Measurements from ENCODE around the gene FAM83E.
"Not testable (repeated sequence)": the region's sequence is repeated elsewhere in the genome, so short reads cannot be mapped to it uniquely, and the experiment has no call there.

FAM83E gene

DNA sequence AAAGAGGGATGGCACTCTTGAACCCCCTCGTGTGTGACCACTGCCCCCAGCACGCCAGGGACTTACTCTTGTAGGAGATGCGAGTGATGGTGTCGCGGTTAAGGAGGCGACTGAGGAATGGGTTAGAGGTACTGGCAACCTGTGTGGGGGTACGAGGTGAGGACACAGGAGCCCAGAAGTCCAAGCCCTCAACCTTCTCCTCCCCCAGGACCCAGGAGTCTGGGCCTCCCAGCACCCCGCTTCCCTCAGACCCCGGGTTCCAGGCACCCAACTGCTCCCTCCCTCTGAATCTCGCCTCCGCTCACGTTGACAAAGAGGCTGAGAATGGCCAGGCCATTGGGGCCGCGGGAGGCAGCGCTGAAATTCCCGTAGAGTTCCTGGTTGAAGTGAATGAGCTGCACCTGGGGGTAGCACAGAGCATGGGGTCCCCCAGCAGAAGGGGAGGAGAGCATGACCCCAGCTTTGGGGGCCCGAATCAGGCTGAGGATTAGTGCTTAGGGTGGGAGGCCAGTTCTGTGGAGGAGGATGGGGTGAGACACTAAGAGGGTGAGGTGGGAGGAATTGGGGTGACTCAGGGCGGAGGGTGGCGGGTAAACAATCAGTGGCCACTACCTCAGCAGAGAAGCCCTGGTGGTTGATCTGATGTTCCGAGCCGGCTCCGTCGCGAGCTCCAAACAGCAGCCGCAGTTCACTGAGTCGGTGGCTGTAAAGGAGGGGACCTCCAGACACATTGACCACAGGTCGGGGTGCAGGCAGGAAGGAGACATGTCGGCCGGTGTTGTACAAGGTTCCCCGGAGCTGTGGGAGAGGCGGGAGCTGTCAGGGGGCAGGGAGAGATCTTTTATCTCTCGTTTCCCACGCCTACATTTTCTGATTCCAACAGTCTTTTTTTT lies 24.9 kb upstream of the FAM83E start:
- no peak for DNase-seq

DNA sequence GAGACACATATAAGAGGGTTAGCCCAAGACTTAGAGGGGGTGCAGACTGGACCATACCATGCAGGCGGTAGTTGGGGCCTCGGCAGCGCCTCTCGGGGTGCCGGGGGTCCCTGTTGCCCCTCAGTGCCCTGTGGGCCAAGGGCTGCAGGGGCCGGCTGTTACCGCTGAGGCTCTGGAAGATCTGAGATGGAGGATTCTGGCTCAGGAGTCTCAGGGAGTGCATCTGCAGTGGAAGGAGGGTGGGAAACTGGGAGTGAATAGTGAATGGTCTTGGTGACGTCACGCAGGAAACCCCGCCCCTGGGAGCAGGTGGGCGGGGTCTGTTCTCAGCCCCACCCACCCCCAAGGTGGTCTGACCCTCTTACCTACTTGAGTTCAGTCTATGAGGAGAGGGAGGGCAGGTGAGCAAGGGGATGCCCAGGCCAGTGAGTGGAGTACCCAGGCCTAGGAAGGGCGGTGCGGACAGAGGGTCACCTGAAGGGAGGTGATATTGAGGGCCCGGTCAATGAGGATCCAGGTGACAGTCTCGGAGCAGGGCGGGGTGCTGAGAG lies 24.0 kb upstream of the FAM83E start:
- DNase-seq = no peak

DNA sequence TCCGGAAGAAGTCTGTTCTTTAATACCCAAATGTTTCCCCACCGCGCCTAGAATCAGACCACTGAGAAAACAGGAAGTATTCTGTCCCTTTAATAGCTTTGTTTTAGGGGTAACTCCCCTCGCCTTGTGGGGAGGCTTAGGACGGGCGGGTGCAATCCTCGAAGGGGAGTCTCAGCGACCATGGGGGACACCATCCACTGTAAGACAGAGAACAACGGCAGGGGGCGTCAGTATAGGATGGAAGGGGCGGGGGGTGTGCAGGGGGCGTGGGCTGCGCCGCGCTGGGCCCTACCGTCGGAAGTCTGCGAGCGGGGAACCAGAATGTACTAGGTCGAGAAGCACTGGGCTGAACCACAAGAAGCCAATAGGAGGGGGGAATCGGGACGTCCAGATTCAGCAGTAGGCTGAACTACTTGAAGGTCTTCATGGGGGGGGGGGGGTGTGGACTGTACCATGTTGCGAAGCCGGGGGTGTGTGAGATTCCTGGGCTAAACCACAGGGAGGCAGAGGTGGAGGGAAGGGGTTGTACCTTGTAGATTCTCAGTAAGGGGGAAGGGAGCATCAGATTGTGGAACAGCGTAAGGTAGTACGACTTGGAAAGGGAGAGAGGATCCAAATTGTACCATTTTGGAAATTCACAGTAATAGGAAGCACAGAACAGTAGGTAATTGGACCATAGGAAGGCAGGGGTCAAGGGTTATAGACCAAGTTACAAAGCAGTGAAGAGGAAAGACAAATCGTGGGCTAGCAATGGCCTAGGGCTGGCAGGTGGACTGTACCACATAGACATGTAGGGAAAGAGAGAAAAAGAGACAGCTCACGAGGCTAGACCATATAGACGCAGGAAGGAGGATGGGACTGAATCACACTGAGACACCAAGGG lies 23.3 kb upstream of the FAM83E start:
- peak; percentile 80 to 88 for DNase-seq

GRCh38 chr19:48637449-48637947 lies 22.6 kb upstream of the FAM83E start:
- DNase-seq = peak; percentile 100

GRCh38 chr19:48636859-48637448 lies 22.1 kb upstream of the FAM83E start, which contains the start of gene DBP:
DBP (minus strand) TSS chr19:48637379; CDS start chr19:48636994, 385 bp downstream.
- no peak for DNase-seq

GRCh38 chr19:48635966-48636858 lies 21.3 kb upstream of the FAM83E start:
- no peak for DNase-seq

DNA sequence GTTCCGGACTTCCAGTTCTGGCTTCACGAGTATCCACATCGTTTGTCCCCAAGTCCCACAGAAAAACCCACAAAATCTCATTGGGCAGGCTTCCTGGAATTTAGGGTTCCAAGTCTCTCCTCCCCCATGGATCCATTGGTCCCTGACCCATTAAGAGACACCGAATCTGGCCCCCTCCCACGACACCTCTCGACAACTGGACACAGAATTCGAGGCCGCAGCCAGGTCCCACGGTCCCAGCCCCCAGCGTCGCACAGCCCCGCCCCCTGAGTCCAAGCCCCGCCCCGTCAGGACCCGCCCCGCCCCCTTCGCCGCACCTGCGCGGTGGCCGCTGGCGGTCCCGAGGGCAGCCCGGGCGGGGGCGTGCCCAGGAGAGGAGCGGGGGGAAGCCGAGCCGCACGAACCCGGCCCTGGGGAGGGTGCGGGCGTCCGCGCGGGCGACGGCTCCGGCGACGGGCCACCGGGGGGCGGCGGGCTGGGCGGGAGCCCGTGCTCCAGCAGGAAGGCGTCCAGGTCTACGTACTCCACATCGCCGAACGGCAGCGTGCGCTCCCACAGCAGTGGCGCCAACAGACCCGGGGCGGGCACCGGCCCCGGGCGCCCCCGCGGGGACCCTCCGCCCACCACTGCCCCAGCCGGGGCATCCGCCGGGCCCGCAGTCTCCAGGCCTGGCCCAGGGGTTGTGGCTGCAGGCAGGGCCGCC lies 20.5 kb upstream of the FAM83E start:
- DNase-seq = peak; percentile 26 to 52

DNA sequence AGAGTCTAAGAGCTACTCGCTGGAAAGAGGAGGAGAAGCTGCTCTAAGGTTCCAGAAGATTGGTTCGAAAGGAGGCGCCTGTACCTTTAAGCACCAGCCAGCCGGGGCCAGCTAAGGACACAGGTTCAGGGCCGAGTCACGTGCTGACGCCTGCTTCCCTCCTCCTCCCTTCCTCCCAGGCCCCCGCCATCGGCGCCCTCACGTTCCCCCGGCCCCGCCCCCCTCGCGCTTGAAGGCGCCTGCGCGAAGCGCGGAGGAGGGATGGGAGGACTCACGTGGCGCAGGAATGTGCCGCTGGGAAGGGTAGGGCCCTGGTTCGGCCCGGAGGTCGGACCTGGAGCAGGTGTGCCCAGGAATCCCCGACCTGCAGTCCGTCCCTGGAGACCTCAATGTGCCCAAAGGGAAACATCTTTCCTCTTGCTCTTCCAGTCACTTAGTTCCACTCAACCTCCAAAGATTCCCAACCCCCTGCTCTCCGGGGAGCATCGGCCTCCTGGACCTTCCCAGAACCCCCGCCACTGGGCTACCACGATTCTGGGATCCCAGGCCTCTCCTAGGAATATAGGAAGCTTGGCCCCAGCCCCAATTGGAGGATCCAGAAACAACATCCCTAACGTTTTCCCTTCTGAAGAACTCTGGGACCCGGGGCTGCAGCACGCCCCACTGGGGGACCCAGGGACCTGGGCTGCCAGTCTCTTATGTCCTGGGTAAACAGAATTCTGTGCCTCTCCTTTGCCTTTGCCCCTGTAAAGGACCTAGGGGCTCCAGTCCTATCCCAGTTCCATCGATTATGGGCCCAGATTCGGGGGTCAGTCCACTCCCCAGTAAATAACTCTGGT lies 19.8 kb upstream of the FAM83E start:
- peak; percentile 91 to 92 for DNase-seq

GRCh38 chr19:48634036-48634342 lies 19.1 kb upstream of the FAM83E start:
- DNase-seq = no peak

DNA sequence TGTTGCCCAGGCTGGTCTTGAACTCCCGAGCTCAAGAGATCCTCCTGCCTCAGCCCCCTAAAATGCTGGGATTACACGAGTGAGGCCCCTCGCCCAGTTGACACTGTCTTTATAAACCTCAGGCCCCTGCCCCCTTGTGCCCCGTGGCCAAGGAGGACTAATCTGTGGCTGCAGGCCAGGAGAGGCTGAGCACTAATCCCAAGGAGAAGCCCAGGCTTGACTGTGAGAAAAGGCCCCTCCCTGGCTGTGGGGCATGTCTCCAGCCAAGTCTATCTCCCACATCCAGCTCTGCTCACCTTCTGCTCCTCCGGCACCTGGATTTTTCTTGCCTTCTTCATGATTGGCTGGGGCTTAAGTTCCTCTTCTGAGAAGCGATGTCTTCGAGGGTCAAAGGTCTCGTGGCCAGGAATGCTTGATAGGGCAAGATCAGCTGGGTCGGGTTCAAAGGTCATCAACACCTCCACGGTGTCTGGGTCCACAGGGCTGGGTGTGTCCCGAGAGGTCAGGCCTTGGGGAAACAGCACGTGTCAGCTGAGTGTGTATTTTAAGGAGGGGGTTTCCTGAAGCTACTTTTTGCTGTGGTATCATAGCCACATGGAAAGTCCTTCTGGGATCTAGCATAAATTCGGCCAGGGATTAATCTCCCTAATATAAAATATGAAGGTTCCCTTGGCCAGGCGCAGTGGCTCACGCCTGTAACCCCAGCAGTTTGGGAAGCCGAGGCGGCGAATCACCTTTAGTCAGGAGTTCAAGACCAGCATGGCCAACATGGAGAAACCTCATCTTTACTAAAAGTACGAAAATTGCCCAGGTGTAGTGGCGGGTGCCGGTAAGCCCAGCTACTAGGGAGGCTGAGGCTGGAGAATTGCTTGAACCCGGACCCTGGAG lies 18.5 kb upstream of the FAM83E start:
- DNase-seq = no peak

GRCh38 chr19:48632692-48633147 lies 17.8 kb upstream of the FAM83E start:
- no peak for DNase-seq

- DNase-seq = not testable (repeated sequence)
Observed at GRCh38 chr19:48632286-48632685, 17.4 kb upstream of the FAM83E start.

- no peak for DNase-seq
Observed at GRCh38 chr19:48631225-48631624, 16.3 kb upstream of the FAM83E start.

- no peak for DNase-seq
Observed at GRCh38 chr19:48630296-48631063, 15.6 kb upstream of the FAM83E start.

DNA sequence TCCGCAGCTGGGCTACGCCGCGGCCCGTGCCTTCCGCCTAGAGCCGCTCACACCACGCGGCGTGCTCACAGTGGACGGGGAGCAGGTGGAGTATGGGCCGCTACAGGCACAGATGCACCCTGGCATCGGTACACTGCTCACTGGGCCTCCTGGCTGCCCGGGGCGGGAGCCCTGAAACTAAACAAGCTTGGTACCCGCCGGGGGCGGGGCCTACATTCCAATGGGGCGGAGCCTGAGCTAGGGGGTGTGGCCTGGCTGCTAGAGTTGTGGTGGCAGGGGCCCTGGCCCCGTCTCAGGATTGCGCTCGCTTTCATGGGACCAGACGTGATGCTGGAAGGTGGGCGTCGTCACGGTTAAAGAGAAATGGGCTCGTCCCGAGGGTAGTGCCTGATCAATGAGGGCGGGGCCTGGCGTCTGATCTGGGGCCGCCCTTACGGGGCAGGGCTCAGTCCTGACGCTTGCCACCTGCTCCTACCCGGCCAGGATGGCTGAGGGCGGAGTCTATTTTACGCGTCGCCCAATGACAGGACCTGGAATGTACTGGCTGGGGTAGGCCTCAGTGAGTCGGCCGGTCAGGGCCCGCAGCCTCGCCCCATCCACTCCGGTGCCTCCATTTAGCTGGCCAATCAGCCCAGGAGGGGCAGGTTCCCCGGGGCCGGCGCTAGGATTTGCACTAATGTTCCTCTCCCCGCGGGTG lies 14.9 kb upstream of the FAM83E start:
- no peak for DNase-seq

- DNase-seq = no peak
Observed at GRCh38 chr19:48629297-48629598, 14.4 kb upstream of the FAM83E start.

DNA sequence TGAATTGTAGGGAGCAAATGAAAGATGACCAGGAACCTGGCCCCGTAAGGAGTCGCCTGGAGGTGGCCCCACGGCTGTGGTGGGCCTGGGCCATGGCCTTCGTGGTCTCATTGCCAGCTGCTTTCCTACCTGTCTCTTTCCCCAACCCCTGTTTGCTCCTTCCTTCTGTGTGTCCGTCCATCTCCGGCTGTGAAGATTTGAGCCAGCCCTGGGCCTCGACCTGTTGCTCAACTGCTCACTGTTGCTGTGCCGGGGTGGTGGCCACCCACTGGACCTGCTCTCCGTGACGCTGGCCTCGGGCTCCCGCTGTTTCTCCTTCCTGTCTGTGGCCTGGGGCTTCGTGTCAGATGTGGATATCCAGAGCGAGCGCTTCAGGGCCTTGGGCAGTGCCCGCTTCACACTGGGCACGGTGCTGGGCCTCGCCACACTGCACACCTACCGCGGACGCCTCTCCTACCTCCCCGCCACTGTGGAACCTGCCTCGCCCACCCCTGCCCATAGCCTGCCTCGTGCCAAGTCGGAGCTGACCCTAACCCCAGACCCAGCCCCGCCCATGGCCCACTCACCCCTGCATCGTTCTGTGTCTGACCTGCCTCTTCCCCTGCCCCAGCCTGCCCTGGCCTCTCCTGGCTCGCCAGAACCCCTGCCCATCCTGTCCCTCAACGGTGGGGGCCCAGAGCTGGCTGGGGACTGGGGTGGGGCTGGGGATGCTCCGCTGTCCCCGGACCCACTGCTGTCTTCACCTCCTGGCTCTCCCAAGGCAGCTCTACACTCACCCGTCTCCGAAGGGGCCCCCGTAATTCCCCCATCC lies 13.8 kb upstream of the FAM83E start:
- no peak for DNase-seq

All from AML-193 (cell line).